Myocyte (in vitro differentiated cells): ENCODE measurements around the gene SLC24A3. TPM values are rescaled to one million over a fixed set of nuclear protein-coding genes. Genes with fewer than 3 reads are reported as not detected.

Experiments
- DNase-seq: peaks from one replicate; pipeline ENCODE4 v3.0.0-alpha.2; 2012; ENCODE audit warnings: low read depth
- total RNA-seq: library from RNA; depleted of rRNA; stranded (reverse); fragments of >200 nt; gene quantifications from 2 replicates; pipeline ENCODE4 v1.2.3, GENCODE V29; 2014

SLC24A3 gene
- total RNA-seq, 1 donor from 2014 or later, result 0.03 TPM

- no peak for DNase-seq
Measured at GRCh38 chr20:19381947-19382346, 169.5 kb downstream of the SLC24A3 start.

- no peak for DNase-seq
Measured at GRCh38 chr20:19382386-19383340, 170.2 kb downstream of the SLC24A3 start.

DNA sequence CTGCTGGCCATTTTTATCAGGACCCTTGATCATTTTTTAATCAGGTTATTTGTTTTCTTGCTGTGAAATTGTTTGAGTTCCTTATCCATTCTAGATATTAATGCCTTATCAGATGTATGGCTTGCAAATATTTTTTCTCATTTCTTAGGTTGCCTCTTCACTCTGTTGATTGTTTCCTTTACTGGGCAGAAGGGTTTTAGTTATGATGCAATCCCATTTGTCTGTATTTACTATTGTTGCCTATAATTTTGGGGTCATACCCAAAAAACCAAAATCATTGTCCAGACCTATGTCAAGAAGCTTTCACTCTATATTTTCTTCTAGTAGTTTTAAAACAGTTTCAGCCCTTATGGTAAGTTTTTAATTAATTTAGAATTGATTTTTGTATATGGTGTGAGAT, 172.5 kb downstream of the SLC24A3 start:
- no peak for DNase-seq

DNA sequence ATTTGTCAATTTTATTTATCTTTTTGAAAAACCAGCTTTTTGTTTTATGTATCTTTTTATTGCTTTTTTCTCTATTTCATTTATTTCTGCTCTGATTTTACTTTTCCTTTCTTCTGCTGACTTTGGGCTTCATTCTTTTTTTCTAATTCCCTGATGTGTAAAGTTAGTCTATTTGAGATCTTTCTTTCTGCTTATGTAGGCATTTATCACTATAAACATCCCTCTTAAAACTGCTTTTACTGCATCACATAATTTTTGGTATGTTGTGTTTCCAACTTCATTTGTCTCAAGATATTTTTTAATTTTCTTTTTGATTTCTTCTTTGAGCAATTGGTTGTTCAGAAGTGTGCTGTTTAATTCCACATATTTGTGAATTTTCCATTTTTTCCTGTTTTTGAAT, 174.8 kb downstream of the SLC24A3 start:
- no peak for DNase-seq

GRCh38 chr20:19392344-19393130, 180.1 kb downstream of the SLC24A3 start:
- DNase-seq, result peak; percentile 1

DNA sequence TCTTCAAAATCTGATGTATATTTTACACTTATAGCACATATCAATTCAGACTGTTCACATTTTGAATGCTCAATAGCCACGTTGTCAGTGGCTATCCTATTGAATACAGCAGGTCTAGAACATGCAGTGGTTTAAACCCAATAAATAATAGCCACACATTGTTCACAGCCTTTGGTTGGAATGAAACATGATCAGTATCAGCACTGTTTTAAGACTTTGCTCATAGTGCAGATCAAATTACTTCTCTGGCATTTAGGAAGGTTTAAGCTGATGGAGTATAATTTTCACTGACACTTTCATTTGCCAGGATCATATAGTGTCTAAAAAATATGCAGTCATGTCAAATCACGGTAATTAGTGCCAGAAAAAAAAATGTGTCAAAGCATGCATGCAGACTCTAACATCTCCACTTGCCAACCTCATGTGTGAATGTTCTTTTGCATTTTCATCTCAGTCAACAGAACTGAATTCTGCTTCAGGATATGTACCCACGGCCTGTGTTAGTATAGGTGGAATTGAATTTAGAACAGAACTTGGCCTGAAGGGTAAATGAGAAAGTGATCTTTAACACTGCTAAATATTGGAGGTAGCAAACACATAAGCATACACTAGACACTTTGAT, 184.1 kb downstream of the SLC24A3 start:
- DNase-seq, result peak; percentile 1

DNA sequence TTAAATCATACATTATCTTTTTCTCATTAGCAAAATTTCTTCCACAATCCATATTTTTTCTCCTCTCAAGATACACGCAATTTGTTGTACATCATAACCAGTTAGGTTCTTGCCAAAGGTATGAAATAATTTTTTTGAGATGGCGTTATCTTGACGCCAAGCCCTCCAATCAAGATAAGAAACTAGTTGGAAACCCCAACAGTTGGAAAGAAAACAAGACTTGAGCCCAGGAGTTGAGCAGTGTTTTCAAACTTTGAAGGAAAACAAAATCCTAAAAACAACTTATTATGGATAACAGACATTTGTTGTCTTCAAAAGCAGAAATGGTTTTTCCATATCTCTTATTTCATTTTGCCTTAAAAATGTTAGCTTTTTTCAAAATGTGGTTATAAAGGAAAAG, 184.8 kb downstream of the SLC24A3 start:
- no peak for DNase-seq

- DNase-seq, result no peak
Measured at GRCh38 chr20:19397666-19398065, 185.2 kb downstream of the SLC24A3 start.

DNA sequence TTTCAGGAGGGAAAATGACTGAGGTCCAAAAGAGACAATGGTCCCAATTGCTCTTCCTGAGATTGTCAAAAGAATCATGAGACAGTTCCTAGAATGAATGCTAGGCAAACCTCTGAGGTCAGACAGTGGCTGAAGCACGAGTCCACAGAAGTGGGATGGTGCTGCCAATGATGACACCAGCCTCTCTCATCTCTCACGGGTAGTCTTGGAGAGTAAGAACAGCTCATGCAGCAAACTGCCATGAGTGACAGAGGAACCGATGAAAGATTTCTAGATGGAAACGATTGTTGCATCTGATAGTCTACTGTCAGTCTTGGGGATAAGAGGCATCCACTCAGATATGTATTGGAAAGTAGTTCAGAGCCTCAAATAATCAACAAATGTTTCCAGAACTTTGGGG, 188.7 kb downstream of the SLC24A3 start:
- no peak for DNase-seq

DNA sequence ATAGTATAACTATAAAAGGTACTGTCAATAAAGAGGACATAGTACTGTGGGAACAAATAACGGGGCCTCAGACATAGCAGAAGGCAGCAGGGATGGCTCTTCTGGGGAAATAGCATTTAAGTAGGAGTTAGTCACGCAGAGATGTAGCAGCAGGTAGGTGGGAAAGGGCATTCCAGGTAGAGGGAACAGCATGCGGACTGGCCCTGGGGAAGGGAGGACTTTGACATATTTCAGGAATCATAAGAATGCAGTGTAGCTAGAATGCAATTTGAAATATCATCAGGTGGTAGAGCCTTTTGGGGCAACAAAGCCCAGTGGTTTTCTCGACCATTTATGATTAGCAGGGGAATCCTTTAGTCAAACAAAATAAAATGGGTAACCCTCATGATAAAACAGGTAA, 191.1 kb downstream of the SLC24A3 start:
- DNase-seq, result no peak

- no peak for DNase-seq
Measured at GRCh38 chr20:19404826-19405225, 192.4 kb downstream of the SLC24A3 start.

- no peak for DNase-seq
Measured at GRCh38 chr20:19405958-19406357, 193.5 kb downstream of the SLC24A3 start.

DNA sequence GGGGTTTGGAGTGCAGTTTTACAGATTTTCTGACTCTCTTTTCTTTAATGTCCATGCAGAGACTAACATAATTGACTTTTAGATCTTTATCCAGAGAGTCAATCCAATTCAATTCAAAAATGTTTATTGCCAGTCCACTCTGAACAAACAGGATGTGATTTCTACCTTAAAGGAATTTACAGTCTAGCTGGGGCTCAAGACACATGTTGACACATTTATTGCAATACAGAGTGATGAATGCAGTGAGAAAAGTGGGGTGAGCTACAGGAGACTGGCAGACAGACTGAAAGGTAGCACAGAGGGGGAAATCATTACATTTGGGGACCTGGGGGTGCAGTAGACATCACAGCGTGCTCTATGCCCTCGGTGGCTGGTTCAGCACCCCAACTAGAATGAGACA, 193.9 kb downstream of the SLC24A3 start:
- no peak for DNase-seq

DNA sequence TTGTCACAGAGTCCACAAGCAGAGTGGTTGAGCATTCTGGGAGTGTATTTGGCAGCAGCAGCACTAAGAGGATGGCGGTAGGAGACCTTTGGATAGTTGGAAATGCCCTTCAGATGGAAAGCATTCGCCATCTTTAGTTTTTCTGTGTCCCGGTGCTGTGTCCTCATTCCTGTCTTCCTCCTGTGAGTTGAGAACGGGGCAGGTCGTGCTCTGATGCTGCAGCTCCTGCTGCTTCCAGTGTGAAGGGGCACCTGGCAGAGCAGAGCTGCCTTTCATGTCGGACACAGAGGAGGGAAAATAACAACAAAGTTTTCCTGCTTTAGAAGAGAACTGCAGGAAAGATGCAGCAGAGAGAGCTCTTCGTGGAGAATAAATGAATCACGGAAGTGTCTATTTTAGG, 194.8 kb downstream of the SLC24A3 start:
- no peak for DNase-seq

- no peak for DNase-seq
Measured at GRCh38 chr20:19407736-19408135, 195.3 kb downstream of the SLC24A3 start.

DNA sequence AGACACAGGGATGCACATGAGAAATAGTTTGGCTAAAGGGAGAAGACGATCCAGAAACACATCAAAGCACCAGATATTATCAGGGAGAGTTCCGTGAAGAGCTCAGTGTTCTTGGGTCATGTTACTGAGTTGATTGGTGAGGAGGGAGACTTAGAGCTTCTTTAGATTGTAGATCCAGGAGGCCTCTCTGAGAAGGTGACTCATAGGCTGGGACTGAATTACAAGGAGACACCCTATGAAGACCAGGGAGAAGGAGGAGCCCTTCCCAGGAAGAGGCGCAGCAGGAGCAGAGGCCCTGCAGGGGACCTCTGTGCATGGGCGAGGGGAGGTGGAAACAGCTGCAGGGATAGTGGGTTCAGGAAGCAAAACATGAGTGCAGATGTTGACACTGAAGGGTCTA, 196.5 kb downstream of the SLC24A3 start:
- no peak for DNase-seq

GRCh38 chr20:19411811-19412210, 199.4 kb downstream of the SLC24A3 start:
- DNase-seq, result no peak

- no peak for DNase-seq
Measured at GRCh38 chr20:19412254-19412653, 199.8 kb downstream of the SLC24A3 start.

DNA sequence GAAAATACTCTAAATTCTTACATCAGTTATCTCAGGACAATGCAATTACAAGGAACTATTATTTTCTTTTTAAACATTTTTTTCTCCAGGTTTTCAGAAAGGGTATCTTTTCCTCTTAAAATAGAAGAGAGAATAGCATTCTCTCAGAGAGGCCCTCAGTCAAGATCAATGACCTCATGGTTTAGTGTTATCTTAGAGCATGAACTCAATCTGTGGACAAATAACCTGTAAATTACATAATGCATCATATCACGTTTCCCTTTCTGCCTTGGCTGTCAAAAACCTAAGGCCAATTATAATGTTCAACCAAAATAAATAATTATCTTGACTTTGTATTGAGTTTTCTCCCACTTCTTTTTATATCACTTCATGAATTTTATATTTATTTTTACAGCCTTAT, 202.2 kb downstream of the SLC24A3 start:
- DNase-seq, result no peak

GRCh38 chr20:19415786-19416185, 203.3 kb downstream of the SLC24A3 start:
- DNase-seq, result no peak

GRCh38 chr20:19416627-19417026, 204.2 kb downstream of the SLC24A3 start:
- DNase-seq, result no peak

- no peak for DNase-seq
Measured at GRCh38 chr20:19419396-19419795, 207.0 kb downstream of the SLC24A3 start.
